Liver (tissue), 10 donors: ENCODE data around the gene MAPKAPK2. TPM values are rescaled to one million over a fixed set of nuclear protein-coding genes. Genes with fewer than 3 reads are reported as not detected.

Experiments
- DNase-seq: peaks from one replicate; pipeline ENCODE4 v3.0.0-alpha.2; 2017; ENCODE audit warnings: low spot score
- H3K27ac ChIP-seq, 2 donors: one replicate each; pipeline ENCODE4 v1.7.0; 2013; ENCODE audit warnings: inconsistent platforms in 2 of 2, low read length in 2 of 2, control low read depth in 1 of 2, low read depth in 1 of 2, mild to moderate bottlenecking in 1 of 2
- H3K27me3 ChIP-seq, 4 donors: one replicate each; pipeline versions ENCODE4 v1.6.1 to v1.7.0; 2013; ENCODE audit warnings: low read length in 3 of 4, inconsistent platforms in 1 of 4, mild to moderate bottlenecking in 1 of 4, moderate library complexity in 1 of 4; ENCODE audit not compliant: control insufficient read depth in 4 of 4, insufficient read depth in 4 of 4
- H3K36me3 ChIP-seq, 4 donors: one replicate each; pipeline versions ENCODE4 v1.6.1 to v1.7.0; 2013; ENCODE audit warnings: low read length in 3 of 4, mild to moderate bottlenecking in 3 of 4, low read depth in 1 of 4, moderate library complexity in 1 of 4; ENCODE audit not compliant: control insufficient read depth in 4 of 4, insufficient read depth in 3 of 4
- H3K4me1 ChIP-seq, 4 donors: one replicate each; pipeline versions ENCODE4 v1.6.1 to v1.7.0; 2013; ENCODE audit warnings: low read length in 3 of 4, mild to moderate bottlenecking in 3 of 4, moderate library complexity in 1 of 4; ENCODE audit not compliant: control insufficient read depth in 4 of 4, insufficient read depth in 4 of 4
- H3K4me3 ChIP-seq, 3 donors: one replicate each; pipeline versions ENCODE4 v1.6.1 to v1.7.0; 2013; ENCODE audit warnings: low read length in 3 of 3, control low read depth in 1 of 3, low read depth in 1 of 3, mild to moderate bottlenecking in 1 of 3
- H3K9ac ChIP-seq, 2 donors: one replicate each; pipeline ENCODE4 v1.7.0; 2013; ENCODE audit warnings: low read length in 2 of 2, mild to moderate bottlenecking in 2 of 2, moderate library complexity in 2 of 2, control low read depth in 1 of 2, low read depth in 1 of 2
- H3K9me3 ChIP-seq, 4 donors: one replicate each; pipeline versions ENCODE4 v1.6.1 to v1.7.0; 2013; ENCODE audit warnings: low read length in 3 of 4; ENCODE audit not compliant: control insufficient read depth in 4 of 4
- ATF3 ChIP-seq: IDR thresholded peaks from 2 replicates; pipeline ENCODE4 v1.6.1; 2016; ENCODE audit warnings: antibody characterized with exemption
- EGR1 ChIP-seq, 2 donors: IDR thresholded peaks; 2 replicates each; pipeline ENCODE4 v1.6.1; 2016 to 2018; ENCODE audit warnings: antibody characterized with exemption in 2 of 2, low read depth in 2 of 2
- HNF4A ChIP-seq, 2 donors: conservative IDR thresholded peaks; 2 replicates each; pipeline ENCODE4 v1.6.1; 2016; ENCODE audit warnings: antibody characterized with exemption in 2 of 2, mild to moderate bottlenecking in 2 of 2
- HNF4G ChIP-seq: IDR thresholded peaks from 2 replicates; pipeline ENCODE4 v1.6.1; 2016; ENCODE audit warnings: antibody characterized with exemption
- RAD21 ChIP-seq, 2 donors: IDR thresholded peaks; 2 replicates each; pipeline ENCODE4 v1.6.1; 2016; ENCODE audit warnings: antibody characterized with exemption in 2 of 2, mild to moderate bottlenecking in 2 of 2
- TAF1 ChIP-seq: conservative IDR thresholded peaks from 2 replicates; pipeline ENCODE4 v1.6.1; 2016; ENCODE audit warnings: antibody characterized with exemption, mild to moderate bottlenecking
- YY1 ChIP-seq: IDR thresholded peaks from 2 replicates; pipeline ENCODE4 v1.6.1; 2016; ENCODE audit warnings: antibody characterized with exemption, mild to moderate bottlenecking
- WGBS: extraction: QIAGEN DNeasy Blood & Tissue Kit; methylation state at CpG from one replicate; pipeline ENCODE4 v1.1.7; 2013; 5-methylcytosine and 5-hydroxymethylcytosine counted together
- polyA plus RNA-seq, 2 donors: library from polyadenylated mRNA; stranded (reverse) in 1 of 2; unstranded in 1 of 2; fragments of 200-250 nt in 1 of 2; fragments of >200 nt in 1 of 2; fragmentation: Nextera tagmentation in 1 of 2; extraction: Ambion mirVana in 1 of 2; gene quantifications; one replicate each; pipeline versions ENCODE4 v1.2.1 to v1.2.3, GENCODE V29; 2013 to 2015
- small RNA-seq: library from RNA; depleted of rRNA; stranded (forward); fragments of <200 nt; gene quantifications from one replicate; pipeline ENCODE3, GENCODE V24; 2014
- total RNA-seq, 2 donors: library from RNA; depleted of rRNA; stranded (reverse); fragments of >200 nt; gene quantifications; one replicate each; pipeline ENCODE4 v1.2.3, GENCODE V29; 2014
- donor health status: healthy.
- donor health status: healthy.
- donor health status: healthy.
- donor health status: healthy.
- donor health status: healthy.

MAPKAPK2 gene
- total and polyA plus RNA-seq, 4 donors = 7.5 to 24.5 (median 14.7) TPM

GRCh38 chr1:206782448-206782847 is 97.7 kb downstream of the MAPKAPK2 start:
- H3K9me3 ChIP-seq = no peaks in the 10 kb centered on the region
- no peak for TF ChIP-seq EGR1 (IDR thresholded peaks at IDR 0.05; ENCODE audit: low read depth in 2 of 2)
- no peak for TF ChIP-seq HNF4G
- TF ChIP-seq ATF3 = no peak
- TF ChIP-seq YY1 = no peak
- no peak for TF ChIP-seq RAD21 (IDR thresholded peaks at IDR 0.05)
- 90% methylated on average over 2 of the region's 2 CpGs for WGBS

GRCh38 chr1:206783506-206783905 is 98.8 kb downstream of the MAPKAPK2 start:
- no peak for TF ChIP-seq TAF1
- TF ChIP-seq HNF4G = no peak
- no peak for TF ChIP-seq HNF4A (conservative IDR thresholded peaks at IDR 0.05)
- H3K27me3 ChIP-seq = no peaks in the 10 kb centered on the region
- H3K36me3 ChIP-seq = no peaks in the 10 kb centered on the region
- no peak overlapping the region for H3K9ac ChIP-seq
- H3K27ac ChIP-seq = no peak overlapping the region
- H3K4me1 ChIP-seq = no peaks in the 10 kb centered on the region
- DNase-seq = no peak
- 83% methylated on average over 7 of the region's 7 CpGs for WGBS
- H3K4me3 ChIP-seq = no peak overlapping the region
- H3K9me3 ChIP-seq = no peaks in the 10 kb centered on the region

More at GRCh38 chr1:206782448-206782847, 97.7 kb downstream of the MAPKAPK2 start:
- DNase-seq = no peak
- Histone ChIP-seq H3K27me3 (no peaks in the 10 kb centered on the region), H3K4me3 (no peak overlapping the region), H3K27ac (no peak overlapping the region), H3K9ac (no peak overlapping the region), H3K36me3 (no peaks in the 10 kb centered on the region), H3K4me1 (no peaks in the 10 kb centered on the region)

Small RNA genes within 50 kb of the gene (small RNA-seq; reads per million reads assigned to genes)
- not detected for gene RF00019

Other genes starting within 250 kb of the MAPKAPK2 start
- gene IKBKE, start 214.4 kb upstream of the MAPKAPK2 start, total RNA-seq = 1 to 10 TPM; 2.0 to 3.9 TPM
- 1 to 10 TPM in 1 of 2 donors, under 1 TPM in 1; 0.81 to 1.1 TPM for gene IKBKE, start 214.4 kb upstream of the MAPKAPK2 start, polyA plus RNA-seq
- 10 to 100 TPM in 1 of 2 donors, 1 to 10 TPM in 1; 5.8 to 10.0 TPM for gene RASSF5, start 177.4 kb upstream of the MAPKAPK2 start, total RNA-seq
- gene RASSF5, start 177.4 kb upstream of the MAPKAPK2 start, polyA plus RNA-seq = 1 to 10 TPM; 4.8 to 5.2 TPM
- 10 to 100 TPM; 26.1 to 30.0 TPM for gene EIF2D, start 72.4 kb upstream of the MAPKAPK2 start, total RNA-seq
- gene EIF2D, start 72.4 kb upstream of the MAPKAPK2 start, polyA plus RNA-seq = 10 to 100 TPM; 14.7 to 18.1 TPM
- gene DYRK3, start 49.4 kb upstream of the MAPKAPK2 start, total RNA-seq = 10 to 100 TPM in 1 of 2 donors, 1 to 10 TPM in 1; 7.8 to 41.8 TPM
- gene DYRK3, start 49.4 kb upstream of the MAPKAPK2 start, polyA plus RNA-seq = 1 to 10 TPM; 1.5 to 2.1 TPM
- not detected for gene IL19, start 85.9 kb downstream of the MAPKAPK2 start, total RNA-seq
- gene IL19, start 85.9 kb downstream of the MAPKAPK2 start, polyA plus RNA-seq = not detected
- 1 to 10 TPM in 1 of 2 donors, under 1 TPM in 1; 0.23 to 1.4 TPM for gene IL10, start 87.6 kb downstream of the MAPKAPK2 start, total RNA-seq
- under 1 TPM; 0.54 to 0.63 TPM for gene IL10, start 87.6 kb downstream of the MAPKAPK2 start, polyA plus RNA-seq
- gene IL20, start 180.7 kb downstream of the MAPKAPK2 start, total RNA-seq = under 1 TPM in 1 of 2 donors, not detected in 1; 0.17 TPM
- gene IL20, start 180.7 kb downstream of the MAPKAPK2 start, polyA plus RNA-seq = not detected
- gene IL24, start 212.5 kb downstream of the MAPKAPK2 start, total RNA-seq = not detected
- gene IL24, start 212.5 kb downstream of the MAPKAPK2 start, polyA plus RNA-seq = under 1 TPM in 1 of 2 donors, not detected in 1; 0.13 TPM
- 1 to 10 TPM in 1 of 2 donors, under 1 TPM in 1; 0.70 to 1.3 TPM for gene FCMR, start 237.0 kb downstream of the MAPKAPK2 start, total RNA-seq
- gene FCMR, start 237.0 kb downstream of the MAPKAPK2 start, polyA plus RNA-seq = 1 to 10 TPM; 2.2 to 3.6 TPM